ENCODE data around the gene TUBB2A. TPM values are rescaled to one million over a fixed set of nuclear protein-coding genes. Genes with fewer than 3 reads are reported as not detected.
A peak's percentile ranks its signal among the peaks of the same experiment; 100 is the strongest.

Gene TUBB2A
- total and polyA plus RNA-seq, 2 of the 13 experiments (the other 11 are each of a cell fraction or from before 2014, with no cell fraction given) = 35.3 to 106 TPM

GRCh38 chr6:3195695-3196497 is 38.6 kb upstream of the TUBB2A start (continued):
- TF ChIP-seq AHDC1 (CRISPR knock-in tag; IDR thresholded peaks at IDR 0.05; ENCODE audit: borderline replicate concordance) (no peak; the same call in 1 of the 2 replicates), FOXM1 (CRISPR knock-in tag; IDR thresholded peaks at IDR 0.05) (no peak), HHEX (CRISPR knock-in tag; IDR thresholded peaks at IDR 0.05) (no peak), BCL6 (CRISPR knock-in tag; IDR thresholded peaks at IDR 0.05) (peak; percentile 43; the same call in 1 of the 2 replicates), GABPA (IDR thresholded peaks at IDR 0.05; ENCODE audit: low read depth, low read length) (no peak), GABPA (CRISPR knock-in tag; IDR thresholded peaks at IDR 0.05; ENCODE audit: low read depth) (peak; percentile 79), MED1 (CRISPR knock-in tag; IDR thresholded peaks at IDR 0.05) (peak; percentile 5), ISX (CRISPR knock-in tag; conservative IDR thresholded peaks at IDR 0.05) (no peak), SMAD3 (CRISPR knock-in tag; IDR thresholded peaks at IDR 0.05) (peak; percentile 59; the same call in 1 of the 2 replicates), MLXIP (CRISPR knock-in tag; IDR thresholded peaks at IDR 0.05; ENCODE audit: borderline replicate concordance) (no peak), ZSCAN25 (CRISPR knock-in tag; IDR thresholded peaks at IDR 0.05) (0 out of 2 replicates have a peak, but pooled peaks have one; percentile 43), ZNF30 (CRISPR knock-in tag; IDR thresholded peaks at IDR 0.05) (no peak), IKZF1 (IDR thresholded peaks at IDR 0.05) (no peak), DDIT3 (CRISPR knock-in tag; IDR thresholded peaks at IDR 0.05) (no peak), ZNF264 (CRISPR knock-in tag; IDR thresholded peaks at IDR 0.05) (peak; percentile 45; the same call in 1 of the 2 replicates), NR2F2 (IDR thresholded peaks at IDR 0.05; ENCODE audit: borderline replicate concordance, low read depth) (no peak), AGO2 (optimal IDR thresholded peaks at IDR 0.05; ENCODE audit: low read depth, low read length) (no peak), SAP130 (CRISPR knock-in tag; IDR thresholded peaks at IDR 0.05; ENCODE audit: low read depth) (peak; percentile 92), RBFOX2 (IDR thresholded peaks at IDR 0.05; ENCODE audit: low read depth, low read length) (peak; percentile 68), ZNF335 (CRISPR knock-in tag; IDR thresholded peaks at IDR 0.05) (no peak), NCOA5 (CRISPR knock-in tag; IDR thresholded peaks at IDR 0.05) (no peak), ZNF362 (CRISPR knock-in tag; IDR thresholded peaks at IDR 0.05; ENCODE audit: borderline replicate concordance) (peak; percentile 40; the same call in 1 of the 2 replicates)

Data from HepG2 (cell line).